HCT116 (cell line): ENCODE measurements around the gene AKR1B1. TPM values are rescaled to one million over a fixed set of nuclear protein-coding genes. Genes with fewer than 3 reads are reported as not detected.
A peak's percentile ranks its signal among the peaks of the same experiment; 100 is the strongest.

ENCODE experiments used
- ATAC-seq: fragments of 200-7000 bp; cut with Tn5 transposase; 2 replicates; pipeline ENCODE4 v1.9.1; 2020; ENCODE audit warnings: mild to moderate bottlenecking, moderate library complexity
- BruUV-seq: library from RNA; stranded (reverse); fragments of 400-500 nt; replicated peaks from 2 replicates; lab custom pipeline; 2021; lab: Mats Ljungman, UMichigan
- CTCF ChIA-PET: fragments of 300-600 bp; sonication (Branson Sonifier 250); formaldehyde crosslinking; loops from one replicate; lab custom pipeline; 2021; ENCODE audit warnings: antibody characterized with exemption; lab: Charles Lee
- POLR2A ChIA-PET: fragments of 300-600, 350-600 bp; sonication (Branson Sonifier 250); formaldehyde crosslinking; loops from one replicate; lab custom pipeline; 2021; ENCODE audit warnings: antibody characterized with exemption; lab: Charles Lee
- RAD21 ChIA-PET, 2 experiments: fragments of 300-600 bp; sonication (Branson Sonifier 250); formaldehyde crosslinking; loops; one replicate each; lab custom pipeline; 2023; ENCODE audit warnings: low total read pairs in 2 of 2; ENCODE audit not compliant: uncharacterized antibody in 2 of 2, unreplicated experiment in 2 of 2, low non-redundant PET in 1 of 2; lab: Charles Lee
- DNase-seq: peaks from one replicate; pipeline ENCODE4 v3.0.0-alpha.2; 2010; ENCODE audit warnings: low read depth, low spot score
- H2AFZ ChIP-seq: fragments of 200-600 bp; shearing (Covaris generic), sonication (generic); 2 replicates; pipeline ENCODE4 v1.6.1; 2017; ENCODE audit warnings: low read depth, mixed run types, mixed read lengths, antibody characterized with exemption, low read length; ENCODE audit not compliant: poor library complexity, severe bottlenecking
- H3K27ac ChIP-seq: 2 replicates; pipeline ENCODE4 v1.5.1; 2012; ENCODE audit warnings: low read depth, low read length
- H3K27me3 ChIP-seq: fragments of 200-600 bp; sonication (generic); 2 replicates; pipeline ENCODE4 v1.6.1; 2016; ENCODE audit warnings: mixed run types, low read length, mixed read lengths; ENCODE audit not compliant: insufficient read depth
- H3K36me3 ChIP-seq, 2 experiments: fragments of 200-500 bp in 1 of 2; fragments of 200-600 bp in 1 of 2; sonication (Bioruptor generic) in 1 of 2; sonication (generic) in 1 of 2; 2 replicates each; pipeline versions ENCODE4 v1.5.1 to v1.6.1; 2014 to 2016; ENCODE audit warnings: low read length in 2 of 2, inconsistent platforms in 1 of 2, mixed read lengths in 1 of 2, mixed run types in 1 of 2; ENCODE audit not compliant: insufficient read depth in 2 of 2, control insufficient read depth in 1 of 2
- H3K4me1 ChIP-seq, 2 experiments: fragments of 200-600 bp in 1 of 2; sonication (generic) in 1 of 2; 2 replicates each; pipeline versions ENCODE4 v1.5.1 to v1.6.1; 2012 to 2017; ENCODE audit warnings: low read length in 2 of 2, inconsistent platforms in 1 of 2, mild to moderate bottlenecking in 1 of 2, mixed read lengths in 1 of 2, mixed run types in 1 of 2, moderate library complexity in 1 of 2; ENCODE audit not compliant: insufficient read depth in 2 of 2, control insufficient read depth in 1 of 2
- H3K4me2 ChIP-seq: fragments of 200-600 bp; sonication (generic); 2 replicates; pipeline ENCODE4 v1.6.1; 2017; ENCODE audit warnings: mixed run types, low read length, mixed read lengths
- H3K4me3 ChIP-seq, 2 experiments: fragments of 200-600 bp in 1 of 2; sonication (generic) in 1 of 2; replicated peaks in 1 of 2; 2 replicates each; pipeline ENCODE4 v1.5.1; 2011 to 2016; ENCODE audit warnings: low read length in 2 of 2, control low read depth in 1 of 2, low read depth in 1 of 2, mild to moderate bottlenecking in 1 of 2, mixed read lengths in 1 of 2, mixed run types in 1 of 2
- H3K79me2 ChIP-seq: fragments of 200-600 bp; sonication (generic); 2 replicates; pipeline ENCODE4 v1.6.1; 2017; ENCODE audit warnings: mild to moderate bottlenecking, mixed run types, low read length, moderate library complexity, mixed read lengths; ENCODE audit not compliant: insufficient read depth
- H3K9ac ChIP-seq: fragments of 200-600 bp; sonication (generic); 2 replicates; pipeline ENCODE4 v1.6.1; 2016; ENCODE audit warnings: low read length, mixed read lengths
- H3K9me2 ChIP-seq: fragments of 200-600 bp; sonication (generic), shearing (Covaris generic); 2 replicates; pipeline ENCODE4 v1.6.1; 2017; ENCODE audit warnings: mixed run types, mild to moderate bottlenecking, moderate library complexity; ENCODE audit not compliant: insufficient read depth
- H3K9me3 ChIP-seq, 2 experiments: fragments of 200-500 bp in 1 of 2; fragments of 200-600 bp in 1 of 2; sonication (Bioruptor generic) in 1 of 2; sonication (generic) in 1 of 2; 2 replicates each; pipeline ENCODE4 v1.6.1; 2014 to 2017; ENCODE audit warnings: low read length in 2 of 2, mixed read lengths in 2 of 2, inconsistent platforms in 1 of 2, low read depth in 1 of 2, mild to moderate bottlenecking in 1 of 2, mixed run types in 1 of 2, moderate library complexity in 1 of 2; ENCODE audit not compliant: control insufficient read depth in 1 of 2, insufficient read depth in 1 of 2
- H4K20me1 ChIP-seq: fragments of 200-600 bp; sonication (generic), shearing (Covaris generic); 2 replicates; pipeline ENCODE4 v1.6.1; 2017; ENCODE audit warnings: mixed run types, mild to moderate bottlenecking, moderate library complexity; ENCODE audit not compliant: insufficient read depth
- ATF3 ChIP-seq: IDR thresholded peaks from 2 replicates; pipeline ENCODE4 v1.6.1; 2012
- CBX3 ChIP-seq: IDR thresholded peaks from 2 replicates; pipeline ENCODE4 v1.6.1; 2012; ENCODE audit warnings: low read depth
- CEBPB ChIP-seq: IDR thresholded peaks from 2 replicates; pipeline ENCODE4 v1.6.1; 2012; ENCODE audit warnings: low read depth
- CTCF ChIP-seq, 3 experiments: fragments of 200-600 bp in 1 of 3; sonication (generic) in 1 of 3; IDR thresholded peaks in 2 of 3; conservative IDR thresholded peaks in 1 of 3; 2 replicates each; pipeline ENCODE4 v1.5.1; 2012 to 2017; ENCODE audit warnings: low read depth in 2 of 3, low read length in 2 of 3, antibody characterized with exemption in 1 of 3, borderline replicate concordance in 1 of 3, control low read depth in 1 of 3, mild to moderate bottlenecking in 1 of 3, mixed read lengths in 1 of 3, mixed run types in 1 of 3, moderate library complexity in 1 of 3; ENCODE audit not compliant: insufficient read depth in 1 of 3
- EGR1 ChIP-seq: IDR thresholded peaks from 2 replicates; pipeline ENCODE4 v1.6.1; 2012; ENCODE audit warnings: low read depth
- ELF1 ChIP-seq: IDR thresholded peaks from 2 replicates; pipeline ENCODE4 v1.6.1; 2012; ENCODE audit warnings: low read depth, borderline replicate concordance
- EZH2 ChIP-seq: fragments of 200-600 bp; sonication (generic); IDR thresholded peaks from 2 replicates; pipeline ENCODE4 v1.6.1; 2017; ENCODE audit warnings: antibody characterized with exemption, mixed run types
- EZH2phosphoT487 ChIP-seq: fragments of 200-600 bp; IDR thresholded peaks from 2 replicates; pipeline ENCODE4 v1.6.1; 2018; ENCODE audit warnings: antibody characterized with exemption, borderline replicate concordance
- FOSL1 ChIP-seq: IDR thresholded peaks from 2 replicates; pipeline ENCODE4 v1.6.1; 2012; ENCODE audit warnings: low read depth
- JUND ChIP-seq: IDR thresholded peaks from 2 replicates; pipeline ENCODE4 v1.6.1; 2012
- POLR2A ChIP-seq: IDR thresholded peaks from 2 replicates; pipeline ENCODE4 v1.7.0; 2011; ENCODE audit warnings: borderline replicate concordance; ENCODE audit not compliant: insufficient read depth, insufficient read length; ENCODE audit errors: extremely low read depth
- POLR2AphosphoS5 ChIP-seq: IDR thresholded peaks from 2 replicates; pipeline ENCODE4 v1.6.1; 2011; ENCODE audit warnings: mild to moderate bottlenecking, low read depth, low read length, moderate library complexity
- RAD21 ChIP-seq: IDR thresholded peaks from 2 replicates; pipeline ENCODE4 v1.6.1; 2012; ENCODE audit warnings: low read depth, mild to moderate bottlenecking
- SIN3A ChIP-seq: IDR thresholded peaks from 2 replicates; pipeline ENCODE4 v1.6.1; 2012; ENCODE audit warnings: low read depth
- ZBTB33 ChIP-seq: IDR thresholded peaks from 2 replicates; pipeline ENCODE4 v1.6.1; 2011; ENCODE audit warnings: mild to moderate bottlenecking, low read length, moderate library complexity; ENCODE audit not compliant: insufficient replicate concordance; ENCODE audit errors: extremely low read depth
- ZNF274 ChIP-seq: fragments of 200-500 bp; sonication (Bioruptor generic); IDR thresholded peaks from 2 replicates; pipeline ENCODE4 v1.6.1; 2014; ENCODE audit warnings: mild to moderate bottlenecking, low read depth, low read length, inconsistent platforms
- intact Hi-C: fragments of 100-400 bp; cut with micrococcal nuclease; formaldehyde crosslinking; loops from 2 replicates; pipeline ENCODE4 v1.10.0; 2022
- total RNA-seq: library from RNA; stranded (reverse); gene quantifications from one replicate; pipeline ENCODE4 v1.2.1, GENCODE V29; 2021; ENCODE audit not compliant: unreplicated experiment
- TF ChIP-seq, protein P1 (sequence below): IDR thresholded peaks from 2 replicates; pipeline ENCODE4 v1.6.1; 2012; ENCODE audit warnings: low read depth

Gene AKR1B1
- total RNA-seq, 1 experiment from 2014 or later = 56.8 TPM

DNA sequence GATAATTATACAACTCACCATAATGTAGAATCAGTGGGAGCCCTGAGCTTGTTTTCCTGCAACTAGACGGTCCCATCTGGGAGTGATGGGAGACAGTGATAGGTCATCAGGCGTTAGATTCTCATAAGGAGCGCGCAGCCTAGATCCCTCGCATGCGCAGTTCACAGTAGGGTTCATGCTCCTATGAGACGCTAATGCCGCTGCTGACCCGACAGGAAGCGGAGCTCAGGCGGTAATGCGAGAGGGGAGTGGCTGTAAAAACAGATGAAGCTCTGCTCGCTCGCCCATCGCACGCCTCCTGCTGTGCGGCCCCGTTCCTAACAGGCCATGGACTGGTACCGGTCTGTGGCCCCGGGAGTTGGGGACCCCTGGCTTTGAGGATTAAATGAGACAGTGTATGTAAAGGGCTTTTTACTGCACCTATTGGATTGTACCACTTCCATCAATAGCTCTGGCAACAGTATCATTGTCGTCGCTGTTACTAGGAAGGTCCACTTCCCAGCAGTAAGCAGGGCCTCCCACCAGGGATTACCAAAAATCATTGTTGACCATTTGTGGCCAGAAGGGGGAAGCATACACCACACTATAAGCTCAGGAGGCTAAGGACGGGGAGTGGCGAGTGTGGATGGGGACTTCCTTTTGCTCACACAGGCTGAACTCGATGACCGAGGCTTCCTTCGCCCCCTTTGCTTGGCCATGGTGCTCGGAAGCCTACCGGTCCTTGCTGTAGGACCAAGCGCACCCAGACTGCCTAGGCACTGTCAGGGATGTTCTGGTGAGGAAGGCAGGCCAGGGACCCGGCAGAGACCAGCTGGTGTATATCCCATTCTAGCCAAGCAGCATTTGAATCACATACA, 26.4 kb downstream of the AKR1B1 start:
- peak overlapping the region; percentile 32 to 48 for H3K4me3 ChIP-seq
- peaks cover 6 to 16% of the 10 kb centered on the region in 2 experiments; a peak in 3 of 4 replicates for H3K4me1 ChIP-seq
- H3K9me2 ChIP-seq = no peaks in the 10 kb centered on the region; the same call in 1 of the 2 replicates
- H3K36me3 ChIP-seq = no peaks in the 10 kb centered on the region
- intact Hi-C loops = loop anchor here (1.0 to 10.0 kb wide), 4 partner anchors 81 to 512 kb away; no protein-coding TSS in a partner anchor
- no peaks in the 10 kb centered on the region for H4K20me1 ChIP-seq
- RAD21 ChIA-PET = interaction anchor here (0.6 to 2.3 kb wide), 15 partner anchors 10 to 175 kb away, joined by 3 to 18 read pairs (median 4); no protein-coding TSS in a partner anchor
- POLR2A ChIA-PET = interaction anchor here (1.0 to 1.6 kb wide), 6 partner anchors 48 to 175 kb away, joined by 4 to 9 read pairs (median 5); no protein-coding TSS in a partner anchor
- peak overlapping the region; percentile 26 for H3K9ac ChIP-seq
- H3K9me3 ChIP-seq = no peaks in the 10 kb centered on the region
- no peaks in the 10 kb centered on the region for H3K27me3 ChIP-seq
- peak overlapping the region; percentile 44 for H3K27ac ChIP-seq
- peak overlapping the region; percentile 72 for H3K4me2 ChIP-seq
- DNase-seq (peak; percentile 91), ATAC-seq (peak; percentile 95)
- BruUV-seq = no TSS peak
- no peaks in the 10 kb centered on the region for H3K79me2 ChIP-seq
- CTCF ChIA-PET = interaction anchor here (0.6 to 2.9 kb wide), 27 partner anchors 10 to 1351 kb away, joined by 3 to 110 read pairs (median 5); partner anchors contain the start of genes AKR1B15, BPGM and CHCHD3
- H2AFZ ChIP-seq = peak overlapping the region; percentile 92
- TF ChIP-seq RAD21 = peak; percentile 98
- TF ChIP-seq SIN3A = no peak
- peak; percentile 35; the same call in 1 of the 2 replicates for TF ChIP-seq POLR2AphosphoS5
- TF ChIP-seq, protein P1, sequence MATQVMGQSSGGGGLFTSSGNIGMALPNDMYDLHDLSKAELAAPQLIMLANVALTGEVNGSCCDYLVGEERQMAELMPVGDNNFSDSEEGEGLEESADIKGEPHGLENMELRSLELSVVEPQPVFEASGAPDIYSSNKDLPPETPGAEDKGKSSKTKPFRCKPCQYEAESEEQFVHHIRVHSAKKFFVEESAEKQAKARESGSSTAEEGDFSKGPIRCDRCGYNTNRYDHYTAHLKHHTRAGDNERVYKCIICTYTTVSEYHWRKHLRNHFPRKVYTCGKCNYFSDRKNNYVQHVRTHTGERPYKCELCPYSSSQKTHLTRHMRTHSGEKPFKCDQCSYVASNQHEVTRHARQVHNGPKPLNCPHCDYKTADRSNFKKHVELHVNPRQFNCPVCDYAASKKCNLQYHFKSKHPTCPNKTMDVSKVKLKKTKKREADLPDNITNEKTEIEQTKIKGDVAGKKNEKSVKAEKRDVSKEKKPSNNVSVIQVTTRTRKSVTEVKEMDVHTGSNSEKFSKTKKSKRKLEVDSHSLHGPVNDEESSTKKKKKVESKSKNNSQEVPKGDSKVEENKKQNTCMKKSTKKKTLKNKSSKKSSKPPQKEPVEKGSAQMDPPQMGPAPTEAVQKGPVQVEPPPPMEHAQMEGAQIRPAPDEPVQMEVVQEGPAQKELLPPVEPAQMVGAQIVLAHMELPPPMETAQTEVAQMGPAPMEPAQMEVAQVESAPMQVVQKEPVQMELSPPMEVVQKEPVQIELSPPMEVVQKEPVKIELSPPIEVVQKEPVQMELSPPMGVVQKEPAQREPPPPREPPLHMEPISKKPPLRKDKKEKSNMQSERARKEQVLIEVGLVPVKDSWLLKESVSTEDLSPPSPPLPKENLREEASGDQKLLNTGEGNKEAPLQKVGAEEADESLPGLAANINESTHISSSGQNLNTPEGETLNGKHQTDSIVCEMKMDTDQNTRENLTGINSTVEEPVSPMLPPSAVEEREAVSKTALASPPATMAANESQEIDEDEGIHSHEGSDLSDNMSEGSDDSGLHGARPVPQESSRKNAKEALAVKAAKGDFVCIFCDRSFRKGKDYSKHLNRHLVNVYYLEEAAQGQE = no peak
- TF ChIP-seq ZBTB33 = no peak
- TF ChIP-seq ATF3 = no peak
- no peak for TF ChIP-seq ELF1
- no peak for TF ChIP-seq FOSL1
- TF ChIP-seq EGR1 = no peak
- TF ChIP-seq CBX3 = peak; percentile 39; the same call in 1 of the 2 replicates
- TF ChIP-seq CTCF (IDR thresholded peaks at IDR 0.05 in 2 of 3, conservative IDR thresholded peaks at IDR 0.05 in 1 of 3; ENCODE audit: borderline replicate concordance in 1 of 3, insufficient read depth in 1 of 3, low read depth in 2 of 3, low read length in 2 of 3) = peak; percentile 66 to 98 (median 80)
- TF ChIP-seq POLR2A = peak; percentile 31
- no peak for TF ChIP-seq ZNF274
- no peak for TF ChIP-seq EZH2phosphoT487
- no peak for TF ChIP-seq JUND
- TF ChIP-seq EZH2 = no peak
- no peak for TF ChIP-seq CEBPB
